ENCODE measurements around the gene HIVEP3.

GRCh38 chr1:41715441-41716095 is 203.2 kb downstream of the HIVEP3 start:
- TF ChIP-seq CTCF (IDR thresholded peaks at IDR 0.05; ENCODE audit: poor library complexity) (no peak), EZH2 (IDR thresholded peaks at IDR 0.05; ENCODE audit: borderline replicate concordance) (no peak), EZH2phosphoT487 (IDR thresholded peaks at IDR 0.05; ENCODE audit: low read depth, severe bottlenecking, unreplicated experiment) (no peak)
